Stimulated activated naive B cell treated with anti-CD40 and anti-IgM and Interleukin-4, amounts not matched to agents 10 μg/mL and 1 μg/mL and 100 μg/mL, for 72 hours (primary cell): ENCODE results near the gene COG1.
A peak's percentile ranks its signal among the peaks of the same experiment; 100 is the strongest.

ENCODE experiments used
- ATAC-seq, 2 donors: fragments of 150-1000 bp; cut with Tn5 transposase; replicated peaks; 2 replicates each; pipeline ENCODE4 v1.10.0; 2021; ENCODE audit warnings: moderate library complexity in 1 of 2
- DNase-seq: peaks from one replicate; pipeline ENCODE4 v3.0.0; 2021
- H3K27ac Mint-ChIP-seq: one replicate; pipeline ENCODE4 v1.8.0; 2022; ENCODE audit warnings: mild to moderate bottlenecking, mixed read lengths
- H3K27me3 Mint-ChIP-seq, 2 donors: one replicate each; pipeline ENCODE4 v1.8.0; 2022; ENCODE audit warnings: mixed read lengths in 2 of 2
- H3K36me3 Mint-ChIP-seq, 2 donors: one replicate each; pipeline ENCODE4 v1.8.0; 2022; ENCODE audit warnings: mixed read lengths in 2 of 2, mild to moderate bottlenecking in 1 of 2
- H3K4me1 Mint-ChIP-seq, 2 donors: one replicate each; pipeline ENCODE4 v1.8.0; 2022; ENCODE audit warnings: mixed read lengths in 2 of 2, mild to moderate bottlenecking in 1 of 2
- H3K4me3 Mint-ChIP-seq, 2 donors: one replicate each; pipeline ENCODE4 v1.8.0; 2022; ENCODE audit warnings: mild to moderate bottlenecking in 2 of 2, mixed read lengths in 2 of 2, moderate library complexity in 1 of 2
- H3K9me3 Mint-ChIP-seq, 2 donors: one replicate each; pipeline ENCODE4 v1.8.0; 2022; ENCODE audit warnings: mixed read lengths in 2 of 2, mild to moderate bottlenecking in 1 of 2

The COG1 gene

DNA sequence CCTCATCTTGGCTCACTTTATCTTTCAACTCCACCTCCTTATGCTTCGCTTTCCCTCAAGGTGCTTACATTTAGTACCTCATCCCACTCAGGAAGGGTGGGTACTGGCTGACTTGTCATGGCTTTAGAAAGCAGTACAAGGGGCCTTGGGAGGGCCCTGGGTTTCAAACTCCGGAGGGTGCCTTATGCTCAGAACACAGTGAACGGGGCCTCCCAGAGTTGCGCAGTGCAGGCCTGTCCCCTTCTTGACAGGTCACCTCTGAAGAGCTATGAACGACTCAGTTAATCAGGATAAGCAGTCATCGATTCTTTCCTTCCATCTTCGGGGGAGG lies 6.0 kb downstream of the COG1 start:
- Mint-ChIP-seq H3K4me3 (no peak overlapping the region), H3K36me3 (peaks cover 49 to 64% of the 10 kb centered on the region in 2 donors), H3K9me3 (no peaks in the 10 kb centered on the region), H3K27me3 (no peaks in the 10 kb centered on the region), H3K27ac (no peak overlapping the region), H3K4me1 (peaks cover 7 to 18% of the 10 kb centered on the region in 2 donors)
- no peak for ATAC-seq
- no peak for DNase-seq

DNA sequence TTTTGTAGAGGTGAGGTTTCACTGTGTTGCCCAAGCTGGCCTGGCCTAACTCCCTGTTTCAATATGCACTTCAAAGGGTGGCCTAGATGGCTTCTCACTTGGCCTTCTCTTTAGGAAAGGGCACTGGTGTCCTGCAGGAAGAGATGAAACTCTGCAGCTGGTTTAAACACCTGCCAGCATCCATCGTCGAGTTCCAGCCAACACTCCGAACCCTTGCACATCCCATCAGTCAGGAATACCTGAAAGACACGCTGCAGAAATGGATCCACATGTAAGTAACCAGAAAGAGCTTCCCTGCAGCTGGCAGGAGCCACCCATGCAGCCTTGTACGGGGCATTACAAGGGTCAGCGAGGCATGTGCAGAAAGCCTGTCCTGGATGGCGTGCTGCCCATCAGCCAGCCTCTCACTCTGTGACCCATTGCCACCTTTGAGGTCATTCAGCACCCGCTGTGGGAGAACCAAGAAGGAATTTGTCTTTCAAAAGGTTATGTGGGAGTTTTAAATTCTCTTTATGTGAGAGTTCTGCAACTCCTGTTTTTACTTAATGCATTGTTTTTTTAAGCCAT lies 7.0 kb downstream of the COG1 start:
- Mint-ChIP-seq H3K36me3 (peaks cover 49 to 67% of the 10 kb centered on the region in 2 donors), H3K4me1 (peaks cover 4 to 10% of the 10 kb centered on the region in 2 donors), H3K27me3 (no peaks in the 10 kb centered on the region), H3K27ac (no peak overlapping the region), H3K4me3 (no peak overlapping the region), H3K9me3 (no peaks in the 10 kb centered on the region)
- ATAC-seq (no peak), DNase-seq (no peak)

DNA sequence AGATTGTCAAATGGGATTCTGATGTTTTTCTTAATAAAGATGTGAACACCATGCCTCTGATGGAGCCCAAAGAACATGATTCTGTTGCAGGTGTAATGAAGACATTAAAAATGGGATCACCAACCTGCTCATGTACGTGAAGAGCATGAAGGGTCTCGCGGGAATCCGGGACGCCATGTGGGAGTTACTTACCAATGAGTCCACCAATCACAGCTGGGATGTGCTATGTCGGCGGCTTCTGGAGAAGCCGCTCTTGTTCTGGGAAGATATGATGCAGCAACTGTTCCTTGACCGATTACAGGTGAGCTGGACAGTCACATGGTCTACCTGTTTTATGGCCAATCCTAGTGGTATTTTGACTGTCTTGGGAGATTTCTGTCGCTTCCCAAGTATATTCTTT lies 7.6 kb downstream of the COG1 start:
- Mint-ChIP-seq H3K4me1 (peaks cover 3 to 10% of the 10 kb centered on the region in 2 donors), H3K36me3 (peaks cover 49 to 67% of the 10 kb centered on the region in 2 donors), H3K9me3 (no peaks in the 10 kb centered on the region), H3K27me3 (no peaks in the 10 kb centered on the region), H3K27ac (no peak overlapping the region), H3K4me3 (no peak overlapping the region)
- no peak for DNase-seq
- ATAC-seq, result no peak

DNA sequence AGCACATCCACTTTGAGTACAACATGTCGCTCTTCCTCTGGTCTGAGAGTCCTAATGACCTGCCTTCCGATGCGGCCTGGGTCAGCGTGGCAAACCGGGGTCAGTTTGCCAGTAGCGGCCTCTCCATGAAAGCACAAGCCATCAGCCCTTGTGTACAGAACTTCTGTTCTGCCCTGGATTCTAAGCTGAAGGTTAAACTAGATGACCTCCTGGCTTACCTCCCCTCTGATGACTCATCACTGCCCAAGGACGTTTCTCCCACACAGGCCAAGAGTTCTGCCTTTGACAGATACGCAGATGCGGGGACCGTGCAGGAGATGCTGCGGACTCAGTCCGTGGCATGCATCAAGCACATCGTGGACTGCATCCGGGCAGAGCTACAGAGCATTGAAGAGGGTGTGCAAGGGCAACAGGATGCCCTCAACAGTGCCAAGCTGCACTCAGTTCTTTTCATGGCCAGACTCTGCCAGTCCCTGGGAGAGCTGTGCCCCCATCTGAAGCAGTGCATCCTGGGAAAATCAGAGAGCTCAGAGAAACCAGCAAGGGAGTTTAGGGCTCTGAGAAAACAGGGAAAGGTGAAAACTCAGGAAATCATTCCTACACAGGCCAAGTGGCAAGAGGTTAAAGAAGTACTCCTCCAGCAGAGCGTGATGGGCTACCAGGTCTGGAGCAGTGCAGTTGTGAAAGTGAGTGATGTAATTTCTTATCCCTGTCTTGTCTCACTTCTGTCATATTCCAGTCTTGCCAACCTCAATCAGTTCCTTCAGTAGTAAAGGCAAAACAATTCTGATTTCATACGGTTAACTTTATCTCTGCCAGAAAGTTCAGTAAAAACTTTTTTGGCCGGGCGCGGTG lies 8.6 kb downstream of the COG1 start:
- ATAC-seq (no peak), DNase-seq (no peak)
- Mint-ChIP-seq H3K36me3 (peaks cover 49 to 69% of the 10 kb centered on the region in 2 donors), H3K27ac (no peak overlapping the region), H3K9me3 (no peaks in the 10 kb centered on the region), H3K27me3 (no peaks in the 10 kb centered on the region), H3K4me3 (no peak overlapping the region), H3K4me1 (peaks cover 3 to 9% of the 10 kb centered on the region in 2 donors)

DNA sequence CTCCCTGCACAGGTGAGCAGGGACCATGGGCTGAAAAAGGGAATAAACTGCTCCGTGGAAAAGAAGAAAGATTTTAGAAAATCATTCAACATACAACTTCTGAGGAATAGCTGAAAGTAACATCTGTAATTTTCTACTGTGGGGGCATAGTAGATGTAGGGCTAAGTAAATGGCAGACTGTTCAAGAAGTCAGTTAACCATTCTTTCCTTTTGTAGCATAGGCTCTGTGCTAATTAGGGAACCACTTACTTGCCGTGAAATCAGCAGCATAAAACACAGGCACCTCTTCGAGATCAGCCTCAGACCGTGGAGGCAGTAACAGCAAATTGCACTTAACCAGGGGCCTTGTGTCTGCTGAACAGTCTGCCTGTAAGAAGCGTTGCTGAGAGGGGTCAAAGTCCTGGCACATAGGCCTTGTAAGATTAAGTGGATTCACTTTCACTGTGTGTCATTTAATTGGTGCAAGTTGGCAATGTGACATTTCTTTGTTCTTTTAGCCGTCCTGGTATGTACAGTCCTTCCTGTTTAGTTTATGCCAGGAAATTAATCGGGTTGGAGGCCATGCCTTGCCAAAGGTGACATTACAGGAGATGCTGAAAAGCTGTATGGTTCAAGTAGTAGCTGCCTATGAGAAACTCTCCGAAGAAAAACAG lies 10.4 kb downstream of the COG1 start:
- Mint-ChIP-seq H3K36me3 (peaks cover 44 to 64% of the 10 kb centered on the region in 2 donors), H3K9me3 (no peaks in the 10 kb centered on the region), H3K4me1 (peaks cover 1 to 5% of the 10 kb centered on the region in 2 donors), H3K27ac (no peak overlapping the region), H3K4me3 (no peak overlapping the region), H3K27me3 (no peaks in the 10 kb centered on the region)
- DNase-seq (no peak), ATAC-seq (no peak)

DNA sequence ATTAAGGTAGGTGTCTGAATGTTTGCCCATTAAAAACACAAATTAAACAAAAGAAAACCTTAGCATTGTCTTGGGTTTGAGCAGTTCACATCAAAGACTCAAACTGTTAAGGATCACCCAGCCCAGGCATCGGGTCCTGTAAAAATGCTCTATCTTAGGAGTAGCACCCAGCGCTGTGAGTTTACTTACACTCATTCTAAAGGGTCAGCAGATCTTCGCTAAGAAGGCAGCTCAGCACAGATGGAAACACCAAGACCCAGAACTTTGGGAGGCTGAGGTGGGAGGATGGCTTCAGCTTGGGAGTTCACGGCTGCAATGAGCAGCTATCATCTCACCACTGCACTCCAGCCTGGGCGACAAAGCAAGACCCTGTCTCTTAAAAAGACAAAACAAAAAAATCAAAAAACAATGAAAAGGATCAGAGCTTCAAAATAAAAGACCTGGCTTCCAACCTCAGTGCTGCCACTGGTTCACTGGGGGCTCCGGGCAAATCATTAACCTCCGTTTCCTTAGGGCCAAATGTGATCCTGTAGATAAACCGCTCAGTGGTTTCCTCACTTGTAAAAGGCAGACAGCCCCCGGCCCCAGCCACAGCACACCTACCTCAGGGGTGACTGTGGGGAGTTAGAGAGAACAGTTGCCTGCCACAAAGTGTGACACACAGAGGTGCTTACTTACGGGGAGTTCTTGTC lies 11.1 kb downstream of the COG1 start:
- Mint-ChIP-seq H3K9me3 (no peaks in the 10 kb centered on the region), H3K27ac (no peak overlapping the region), H3K4me3 (no peak overlapping the region), H3K27me3 (no peaks in the 10 kb centered on the region), H3K36me3 (peaks cover 44 to 60% of the 10 kb centered on the region in 2 donors), H3K4me1 (peaks cover 1 to 5% of the 10 kb centered on the region in 2 donors)
- ATAC-seq (no peak), DNase-seq (no peak)

DNA sequence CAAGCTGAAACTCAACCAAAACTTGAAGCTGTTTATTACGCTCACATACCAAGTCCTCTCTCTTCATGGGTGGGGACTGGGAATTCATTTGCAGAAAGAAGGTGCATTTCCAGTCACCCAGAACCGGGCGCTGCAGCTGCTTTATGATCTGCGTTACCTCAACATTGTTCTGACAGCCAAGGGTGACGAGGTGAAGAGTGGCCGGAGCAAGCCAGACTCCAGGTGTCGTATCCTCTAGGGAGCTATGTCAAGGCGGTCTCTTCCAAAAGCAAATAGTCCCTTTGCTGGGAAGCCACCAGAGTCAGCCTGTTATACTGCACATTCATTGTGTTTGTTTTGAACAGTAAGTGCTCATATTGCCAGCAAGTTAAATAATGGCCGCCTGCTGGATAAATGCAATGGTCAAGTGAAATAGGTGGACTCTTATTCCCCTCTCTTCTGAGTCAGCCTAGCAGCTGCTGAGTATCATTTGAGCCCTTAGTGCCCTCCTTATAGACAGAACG lies 12.7 kb downstream of the COG1 start:
- H3K36me3 Mint-ChIP-seq, result peaks cover 34 to 49% of the 10 kb centered on the region in 2 donors
- no peak overlapping the region for H3K4me3 Mint-ChIP-seq
- peaks cover 0 to 1% of the 10 kb centered on the region in 2 donors for H3K4me1 Mint-ChIP-seq
- DNase-seq (no peak), ATAC-seq (no peak)
- no peaks in the 10 kb centered on the region for H3K9me3 Mint-ChIP-seq
- no peaks in the 10 kb centered on the region for H3K27me3 Mint-ChIP-seq
- H3K27ac Mint-ChIP-seq, result no peak overlapping the region

DNA sequence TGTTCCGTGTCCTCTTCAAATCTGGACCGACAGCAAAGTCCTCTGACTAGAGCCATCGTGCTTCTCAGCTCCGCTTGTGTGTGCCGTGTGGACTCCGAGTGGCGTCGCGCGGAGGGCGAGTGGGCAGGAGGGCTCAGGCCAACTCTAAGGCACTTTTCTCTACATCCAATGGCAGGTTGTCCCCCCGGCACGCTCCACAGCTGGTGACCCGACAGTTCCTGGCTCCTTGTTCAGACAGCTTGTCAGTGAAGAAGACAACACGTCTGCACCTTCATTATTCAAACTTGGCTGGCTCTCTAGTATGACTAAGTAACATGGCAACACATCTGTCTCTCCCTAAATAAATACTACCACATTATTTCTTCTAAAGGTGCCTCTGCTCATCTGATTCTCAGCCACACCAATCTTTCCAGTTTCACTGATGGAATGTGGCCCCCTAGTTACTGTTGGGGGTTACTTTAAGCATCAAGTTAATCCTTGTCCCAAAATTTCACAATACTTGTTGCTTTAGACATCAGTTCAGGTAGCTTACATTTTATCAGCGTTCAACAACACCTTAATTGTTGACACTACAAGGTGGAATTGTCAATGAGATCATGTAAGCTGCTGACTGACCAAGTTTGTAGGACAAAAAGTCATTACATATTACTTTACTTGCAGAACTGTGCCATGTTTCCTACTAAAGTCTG lies 15.4 kb downstream of the COG1 start:
- H3K36me3 Mint-ChIP-seq, result peaks cover 27 to 36% of the 10 kb centered on the region in 2 donors
- no peak for ATAC-seq
- DNase-seq, result no peak
- no peaks in the 10 kb centered on the region for H3K27me3 Mint-ChIP-seq
- peak overlapping the region; percentile 17 for H3K27ac Mint-ChIP-seq
- H3K4me1 Mint-ChIP-seq, result no peaks in the 10 kb centered on the region
- H3K9me3 Mint-ChIP-seq, result no peaks in the 10 kb centered on the region
- H3K4me3 Mint-ChIP-seq, result no peak overlapping the region

DNA sequence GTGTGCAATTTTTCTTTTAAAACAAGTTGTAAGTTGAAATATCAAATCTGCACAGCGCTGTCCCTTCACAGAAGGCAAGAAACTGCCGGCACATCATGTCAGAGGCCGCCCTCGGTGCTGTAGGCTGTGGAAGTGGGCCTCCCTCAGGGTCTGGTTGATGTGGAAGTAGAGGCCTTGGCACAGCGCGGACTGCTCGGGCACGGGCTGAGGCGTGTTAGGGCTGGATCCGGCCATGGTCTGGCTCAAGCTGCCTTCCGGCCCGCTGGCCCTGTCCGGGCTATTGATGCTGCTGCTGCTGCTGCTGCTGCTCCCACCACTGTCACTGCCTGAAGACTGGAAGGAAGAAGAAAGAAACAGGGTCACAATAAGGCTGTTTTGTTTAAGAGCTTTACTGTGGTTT lies 16.6 kb downstream of the COG1 start:
- DNase-seq, result no peak
- peaks cover 27 to 29% of the 10 kb centered on the region in 2 donors for H3K36me3 Mint-ChIP-seq
- H3K9me3 Mint-ChIP-seq, result no peaks in the 10 kb centered on the region
- no peak overlapping the region for H3K4me3 Mint-ChIP-seq
- peak overlapping the region; percentile 9 for H3K27ac Mint-ChIP-seq
- H3K27me3 Mint-ChIP-seq, result no peaks in the 10 kb centered on the region
- no peak for ATAC-seq
- H3K4me1 Mint-ChIP-seq, result no peaks in the 10 kb centered on the region

DNA sequence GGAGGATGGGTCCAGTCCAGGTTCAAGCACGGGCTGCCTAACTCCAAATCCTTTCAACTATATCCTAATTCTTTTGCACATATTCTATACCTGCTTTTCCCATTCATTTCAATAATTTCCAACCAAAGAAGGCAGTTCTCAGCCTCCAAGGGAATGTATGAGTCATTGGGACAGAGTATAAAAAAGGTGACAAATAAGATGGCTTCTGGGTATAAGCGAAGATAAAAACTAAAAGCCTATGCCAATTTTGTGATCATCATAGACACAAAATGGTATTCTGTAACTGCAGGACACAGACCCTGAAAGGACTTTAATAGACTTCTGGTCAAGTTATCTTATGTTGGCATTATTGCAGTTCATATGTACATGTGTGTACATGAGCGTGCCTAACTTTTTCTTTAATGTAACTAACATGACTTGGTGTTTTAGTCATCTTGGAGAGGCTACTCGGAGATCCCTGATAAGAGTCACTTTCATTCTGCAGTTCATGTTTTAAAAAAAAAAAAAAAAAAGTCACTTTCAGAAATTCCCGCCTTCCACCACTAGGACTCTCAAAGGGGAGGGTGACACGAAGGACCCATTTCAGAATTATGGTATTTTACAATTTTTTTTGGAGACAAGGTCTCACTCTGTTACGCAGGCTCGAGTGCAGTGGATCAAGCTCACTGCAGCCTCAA lies 17.3 kb downstream of the COG1 start:
- no peaks in the 10 kb centered on the region for H3K9me3 Mint-ChIP-seq
- ATAC-seq (no peak), DNase-seq (no peak)
- H3K36me3 Mint-ChIP-seq, result peaks cover 27 to 29% of the 10 kb centered on the region in 2 donors
- H3K27me3 Mint-ChIP-seq, result no peaks in the 10 kb centered on the region
- no peak overlapping the region for H3K27ac Mint-ChIP-seq
- H3K4me3 Mint-ChIP-seq, result no peak overlapping the region
- H3K4me1 Mint-ChIP-seq, result no peaks in the 10 kb centered on the region

DNA sequence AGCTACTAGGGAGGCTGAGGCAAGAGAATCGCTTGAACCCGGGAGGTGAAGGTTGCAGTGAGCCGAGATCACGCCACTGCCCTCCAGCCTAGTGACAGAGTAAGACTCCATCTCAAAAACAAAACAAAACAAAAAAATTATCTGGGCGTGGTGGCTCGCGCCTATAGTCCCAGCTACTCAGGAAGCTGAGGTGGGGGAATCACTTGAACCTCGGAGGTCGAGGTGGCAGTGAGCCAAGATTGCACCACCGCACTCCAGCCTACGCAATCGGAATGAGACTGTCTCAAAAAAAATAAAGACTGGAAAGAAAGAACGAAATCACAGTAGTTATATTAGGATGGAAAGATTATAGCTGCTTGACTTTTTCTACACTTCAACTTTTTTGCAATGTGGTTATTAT lies 18.9 kb downstream of the COG1 start:
- H3K36me3 Mint-ChIP-seq, result peaks cover 31 to 34% of the 10 kb centered on the region in 2 donors
- no peaks in the 10 kb centered on the region for H3K27me3 Mint-ChIP-seq
- ATAC-seq (no peak), DNase-seq (no peak)
- peaks cover 0 to 8% of the 10 kb centered on the region in 2 donors for H3K4me1 Mint-ChIP-seq
- no peak overlapping the region for H3K4me3 Mint-ChIP-seq
- H3K27ac Mint-ChIP-seq, result peak overlapping the region; percentile 20
- no peaks in the 10 kb centered on the region for H3K9me3 Mint-ChIP-seq

DNA sequence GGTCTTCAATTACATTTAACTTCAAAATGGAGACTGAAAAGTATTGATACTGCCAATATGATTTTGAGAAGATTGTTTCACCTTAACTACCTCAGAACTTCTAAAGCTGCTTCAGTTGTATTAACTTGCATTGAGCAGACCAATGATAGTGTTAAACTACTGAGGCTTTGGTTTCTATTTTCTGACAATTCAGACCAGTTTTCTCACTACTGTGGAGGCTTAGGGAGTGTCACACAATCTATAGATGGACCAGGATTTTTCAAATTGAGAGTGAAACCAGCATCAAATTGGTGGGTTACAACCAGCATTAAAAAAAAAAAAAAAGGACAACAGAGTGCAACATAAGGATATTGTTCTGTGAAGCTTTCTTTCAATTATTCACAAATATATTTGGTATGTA lies 21.2 kb downstream of the COG1 start:
- ATAC-seq (no peak), DNase-seq (no peak)
- Mint-ChIP-seq H3K4me1 (peaks cover 0 to 8% of the 10 kb centered on the region in 2 donors), H3K27ac (no peak overlapping the region), H3K27me3 (no peaks in the 10 kb centered on the region), H3K4me3 (no peak overlapping the region), H3K36me3 (peaks cover 23 to 26% of the 10 kb centered on the region in 2 donors), H3K9me3 (no peaks in the 10 kb centered on the region)

DNA sequence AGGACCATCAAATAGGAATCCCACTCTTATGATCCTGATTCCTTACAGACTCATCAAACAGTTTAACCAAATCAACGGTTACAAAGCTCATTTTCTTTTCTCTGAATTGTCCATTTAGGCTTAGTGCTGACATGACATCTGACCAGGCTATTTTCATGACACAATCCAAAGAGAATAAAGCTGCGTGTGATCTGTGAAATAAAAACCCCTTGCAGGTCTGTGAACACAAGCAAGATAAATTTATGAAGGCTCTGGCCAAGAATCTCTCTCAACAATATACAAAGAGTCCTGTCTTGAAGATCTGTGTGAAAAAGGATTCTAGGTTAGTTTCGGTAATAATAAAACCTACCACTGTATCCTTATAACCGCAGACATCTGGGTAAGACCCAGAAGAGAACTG lies 22.0 kb downstream of the COG1 start:
- Mint-ChIP-seq H3K4me3 (no peak overlapping the region), H3K4me1 (peaks cover 0 to 8% of the 10 kb centered on the region in 2 donors), H3K27ac (no peak overlapping the region), H3K9me3 (no peaks in the 10 kb centered on the region), H3K27me3 (no peaks in the 10 kb centered on the region), H3K36me3 (peaks cover 22 to 24% of the 10 kb centered on the region in 2 donors)
- DNase-seq, result no peak
- ATAC-seq, result no peak
